ENCODE results near the gene MPP3.

The MPP3 gene

DNA sequence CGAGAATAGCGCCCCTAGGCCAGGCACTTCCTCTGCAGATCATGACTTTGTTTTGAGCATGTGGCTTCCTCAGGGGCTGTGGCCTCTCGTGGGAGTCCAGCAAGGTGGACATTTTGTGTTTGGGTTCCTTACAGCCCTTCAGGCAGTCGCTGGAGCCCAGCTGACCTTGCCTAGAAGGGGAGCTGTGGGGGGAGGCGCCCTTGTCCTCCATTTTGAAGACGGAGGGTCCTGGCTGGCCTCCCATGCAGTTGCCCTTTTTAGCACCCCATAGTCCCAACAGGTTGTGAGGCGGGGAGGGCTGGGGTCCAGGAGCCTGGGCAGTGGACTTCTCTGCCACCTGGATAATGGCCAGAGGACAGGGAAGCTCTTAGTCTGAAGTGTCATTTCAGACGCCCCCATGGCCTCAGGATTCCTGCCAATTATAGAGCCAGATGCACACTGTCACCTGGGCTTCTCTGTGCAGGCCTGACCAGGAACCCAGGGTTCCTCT, 75.7 kb downstream of the MPP3 start:
- H3K4me3 ChIP-seq (ENCODE audit: low read depth, low read length), result no peak overlapping the region
- TF ChIP-seq CTCF (IDR thresholded peaks at IDR 0.05; ENCODE audit: low read depth, low read length, missing control alignments), result no peak
- in situ Hi-C loops (cut with HindIII; ENCODE audit: low sequenced_read_pairs), result loop anchor here (10.0 kb wide), 1 partner anchor 172 kb away; no protein-coding TSS in a partner anchor
- no peak for DNase-seq (ENCODE audit: low read depth)

DNA sequence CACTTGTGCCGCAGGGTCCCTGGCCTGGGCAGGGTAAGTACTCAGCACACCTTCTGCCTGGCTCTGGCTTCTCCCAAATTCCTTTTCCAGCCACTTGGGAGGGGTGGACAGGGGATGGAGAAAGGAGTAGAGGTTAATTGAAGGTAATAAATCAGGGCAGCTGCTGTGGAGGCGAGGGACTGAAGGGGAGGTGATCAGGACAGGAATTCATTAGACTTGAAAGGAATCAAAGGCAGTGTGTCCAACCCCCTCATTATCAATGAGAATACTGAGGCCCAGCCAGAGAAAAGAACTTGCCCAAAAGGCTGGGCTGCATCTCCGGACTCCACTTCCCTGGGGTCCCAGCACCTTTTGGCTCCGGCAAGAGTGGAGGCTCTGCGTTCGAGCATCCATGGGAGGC, 76.7 kb downstream of the MPP3 start:
- in situ Hi-C loops (cut with HindIII; ENCODE audit: low sequenced_read_pairs), result loop anchor here (10.0 kb wide), 1 partner anchor 171 kb away; no protein-coding TSS in a partner anchor
- no peak overlapping the region for H3K4me3 ChIP-seq (ENCODE audit: low read depth, low read length)
- DNase-seq (ENCODE audit: low read depth), result no peak
- TF ChIP-seq CTCF (IDR thresholded peaks at IDR 0.05; ENCODE audit: low read depth, low read length, missing control alignments), result no peak

GRCh38 chr17:43755389-43755875, 77.5 kb downstream of the MPP3 start:
- in situ Hi-C loops (cut with HindIII; ENCODE audit: low sequenced_read_pairs), result loop anchor here (10.0 kb wide), 1 partner anchor 171 kb away; no protein-coding TSS in a partner anchor
- TF ChIP-seq CTCF (IDR thresholded peaks at IDR 0.05; ENCODE audit: low read depth, low read length, missing control alignments), result no peak
- no peak overlapping the region for H3K4me3 ChIP-seq (ENCODE audit: low read depth, low read length)
- DNase-seq (ENCODE audit: low read depth), result no peak

- TF ChIP-seq CTCF (IDR thresholded peaks at IDR 0.05; ENCODE audit: low read depth, low read length, missing control alignments), result no peak
- DNase-seq (ENCODE audit: low read depth), result no peak
- H3K4me3 ChIP-seq (ENCODE audit: low read depth, low read length), result no peak overlapping the region
- in situ Hi-C loops (cut with HindIII; ENCODE audit: low sequenced_read_pairs), result loop anchor here (5.0 to 10.0 kb wide), 2 partner anchors 58 to 170 kb away; no protein-coding TSS in a partner anchor
Observed at GRCh38 chr17:43754947-43755346, 78.0 kb downstream of the MPP3 start.

- in situ Hi-C loops (cut with HindIII; ENCODE audit: low sequenced_read_pairs), result loop anchor here (5.0 to 10.0 kb wide), 2 partner anchors 56 to 169 kb away; no protein-coding TSS in a partner anchor
- TF ChIP-seq CTCF (IDR thresholded peaks at IDR 0.05; ENCODE audit: low read depth, low read length, missing control alignments), result no peak
- no peak for DNase-seq (ENCODE audit: low read depth)
- no peak overlapping the region for H3K4me3 ChIP-seq (ENCODE audit: low read depth, low read length)
Observed at GRCh38 chr17:43753493-43754129, 79.3 kb downstream of the MPP3 start.

Measured in astrocyte of the cerebellum (primary cell).